Measurements from ENCODE around the gene INPP5J.

DNA sequence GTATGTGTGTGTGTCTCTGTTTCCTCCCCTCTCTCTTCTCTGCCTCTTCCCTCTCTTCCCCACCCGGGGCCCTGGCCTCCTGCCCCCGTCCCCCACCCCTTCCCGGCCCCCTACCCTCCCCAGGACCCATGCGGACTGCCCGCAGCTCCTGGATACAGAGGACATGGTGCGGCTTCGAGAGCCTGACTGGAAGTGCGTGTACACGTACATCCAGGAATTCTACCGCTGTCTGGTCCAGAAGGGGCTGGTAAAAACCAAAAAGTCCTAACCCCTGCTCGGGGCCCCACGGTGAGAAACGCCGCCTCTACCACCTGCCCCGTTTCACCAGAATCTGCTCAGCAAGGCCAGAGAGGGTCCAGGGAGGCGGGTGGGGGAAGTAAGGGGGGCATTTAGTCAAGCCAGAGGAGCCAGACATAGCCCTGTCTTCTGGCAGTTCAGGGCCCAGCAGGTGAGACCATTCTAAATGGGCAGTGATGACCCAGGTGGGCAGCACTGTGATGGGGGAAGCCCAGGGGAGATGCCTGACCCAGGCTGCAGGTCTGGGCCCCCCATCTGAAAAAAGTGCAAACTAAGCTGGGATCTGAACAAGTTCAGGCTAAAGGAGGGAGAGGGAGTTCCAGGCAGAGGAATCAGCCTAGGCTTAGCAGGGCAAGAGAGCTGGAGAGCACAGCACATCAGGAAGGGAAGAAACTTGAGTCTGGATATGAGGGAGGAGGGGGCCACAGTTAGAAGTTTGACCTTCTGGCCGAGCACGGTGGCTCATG is 21.8 kb upstream of the INPP5J start:
- TF ChIP-seq CTCF (IDR thresholded peaks at IDR 0.05; ENCODE audit: insufficient read depth, low read length, poor library complexity, severe bottlenecking) (no peak), EZH2phosphoT487 (conservative IDR thresholded peaks at IDR 0.05; ENCODE audit: low read length) (no peak)

Measured in SU-DHL-6 (cell line).